Adrenal gland (tissue), 5 donors: ENCODE results near the gene SEZ6L2.
"Not testable (repeated sequence)": the region's sequence is repeated elsewhere in the genome, so short reads cannot be mapped to it uniquely, and the experiment has no call there.

ENCODE experiments used
- CTCF ChIP-seq, 6 experiments: fragments of 450-650 bp in 4 of 6; fragments of 200-600 bp in 2 of 6; sonication (generic) in 1 of 6; IDR thresholded peaks; 1 replicate in 5 of 6; 2 replicates in 1 of 6; pipeline versions ENCODE4 v1.5.1 to v1.8.0; 2016 to 2021; ENCODE audit warnings: antibody characterized with exemption in 6 of 6, mild to moderate bottlenecking in 2 of 6, moderate library complexity in 1 of 6
- POLR2A ChIP-seq, 2 donors: fragments of 450-650 bp; IDR thresholded peaks; one replicate each; pipeline ENCODE4 v1.6.1; 2017; ENCODE audit warnings: antibody characterized with exemption in 2 of 2, mild to moderate bottlenecking in 2 of 2, moderate library complexity in 1 of 2
- donor health status: DM: no; HTN: no; CAD: no.

DNA sequence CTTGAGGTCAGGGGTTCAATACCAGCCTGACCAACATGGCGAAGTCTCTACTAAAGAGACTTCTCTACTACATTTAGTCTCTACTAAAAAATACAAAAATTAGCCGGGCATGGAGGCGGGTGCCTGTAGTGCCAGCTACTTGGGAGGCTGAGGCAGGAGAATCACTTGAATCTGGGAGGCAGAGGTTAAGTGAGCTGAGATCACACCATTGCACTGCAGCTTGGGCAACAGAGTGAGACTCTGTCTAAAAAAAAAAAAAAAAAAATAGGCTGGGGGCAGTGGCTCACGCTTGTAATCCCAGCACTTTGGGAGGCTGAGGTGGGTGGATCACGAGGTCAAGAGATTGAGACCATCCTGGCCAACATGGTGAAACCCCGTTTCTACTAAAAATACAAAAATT lies 10.5 kb upstream of the SEZ6L2 start:
- not testable (repeated sequence) for TF ChIP-seq CTCF, POLR2A (IDR thresholded peaks at IDR 0.05)
